ENCODE data around the gene TMEM131.

- TF ChIP-seq CTCF (IDR thresholded peaks at IDR 0.05; ENCODE audit: insufficient read depth, low read length) = no peak
- no peak; the same call in 1 of the 2 replicates for TF ChIP-seq POLR2AphosphoS5 (IDR thresholded peaks at IDR 0.05; ENCODE audit: low read depth)
- TF ChIP-seq REST (IDR thresholded peaks at IDR 0.05; ENCODE audit: insufficient replicate concordance, low read depth) = no peak
- no peak for TF ChIP-seq GABPA (IDR thresholded peaks at IDR 0.05; ENCODE audit: low read depth)
- no peak for TF ChIP-seq SPI1 (IDR thresholded peaks at IDR 0.05; ENCODE audit: borderline replicate concordance, low read depth)
These were observed 234.6 kb downstream of the TMEM131 start for GRCh38 chr2:97761192-97761591.

Data from HL-60 (cell line).